Adrenal gland (tissue), 5 donors: ENCODE measurements around the gene RNF141.

Source experiments
- CTCF ChIP-seq, 6 experiments: fragments of 450-650 bp in 4 of 6; fragments of 200-600 bp in 2 of 6; sonication (generic) in 1 of 6; IDR thresholded peaks; 1 replicate in 5 of 6; 2 replicates in 1 of 6; pipeline versions ENCODE4 v1.5.1 to v1.8.0; 2016 to 2021; ENCODE audit warnings: antibody characterized with exemption in 6 of 6, mild to moderate bottlenecking in 2 of 6, moderate library complexity in 1 of 6
- POLR2A ChIP-seq, 2 donors: fragments of 450-650 bp; IDR thresholded peaks; one replicate each; pipeline ENCODE4 v1.6.1; 2017; ENCODE audit warnings: antibody characterized with exemption in 2 of 2, mild to moderate bottlenecking in 2 of 2, moderate library complexity in 1 of 2
- donor health status: DM: no; HTN: no; CAD: no.

GRCh38 chr11:10564030-10564429 lies 23.0 kb upstream of the RNF141 start:
- no peak for TF ChIP-seq POLR2A (IDR thresholded peaks at IDR 0.05)
- TF ChIP-seq CTCF (IDR thresholded peaks at IDR 0.05), result no peak
